Endothelial cell (in vitro differentiated cells): ENCODE measurements around the gene ITGB1. TPM values are rescaled to one million over a fixed set of nuclear protein-coding genes. Genes with fewer than 3 reads are reported as not detected.

Experiments used
- DNase-seq: peaks from one replicate; pipeline ENCODE4 v3.0.0; 2021; ENCODE audit warnings: low spot score
- H3K27ac Mint-ChIP-seq: one replicate; pipeline ENCODE4 v1.8.0; 2021; ENCODE audit warnings: mixed read lengths, inconsistent platforms; ENCODE audit not compliant: unreplicated experiment
- H3K27me3 Mint-ChIP-seq: one replicate; pipeline ENCODE4 v1.8.0; 2021; ENCODE audit warnings: mild to moderate bottlenecking, moderate library complexity, mixed read lengths, inconsistent platforms; ENCODE audit not compliant: unreplicated experiment
- H3K36me3 Mint-ChIP-seq: one replicate; pipeline ENCODE4 v1.8.0; 2021; ENCODE audit warnings: mild to moderate bottlenecking, low read depth, mixed read lengths, inconsistent platforms; ENCODE audit not compliant: unreplicated experiment
- H3K4me1 Mint-ChIP-seq: one replicate; pipeline ENCODE4 v1.8.0; 2021; ENCODE audit warnings: mild to moderate bottlenecking, mixed read lengths, inconsistent platforms; ENCODE audit not compliant: unreplicated experiment
- H3K4me3 Mint-ChIP-seq: one replicate; pipeline ENCODE4 v1.8.0; 2021; ENCODE audit warnings: mild to moderate bottlenecking, mixed read lengths, inconsistent platforms; ENCODE audit not compliant: unreplicated experiment
- H3K9me3 Mint-ChIP-seq: one replicate; pipeline ENCODE4 v1.8.0; 2021; ENCODE audit warnings: mixed read lengths, inconsistent platforms; ENCODE audit not compliant: unreplicated experiment
- total RNA-seq: library from RNA; stranded (reverse); fragmentation: NEBNext Ultra II Directional; extraction: Animal tissue kit (Norgen Biotek cat#: 25700); gene quantifications from one replicate; pipeline ENCODE4 v1.2.1, GENCODE V29; 2021; ENCODE audit not compliant: unreplicated experiment
- TF ChIP-seq, protein P1 (sequence below): fragments of 200-600 bp; sonication (generic); IDR thresholded peaks from one replicate; pipeline ENCODE4 v1.5.0; 2021; ENCODE audit warnings: antibody characterized with exemption; ENCODE audit not compliant: unreplicated experiment

ITGB1 gene
- total RNA-seq, 1 donor from 2014 or later: 504 TPM

DNA sequence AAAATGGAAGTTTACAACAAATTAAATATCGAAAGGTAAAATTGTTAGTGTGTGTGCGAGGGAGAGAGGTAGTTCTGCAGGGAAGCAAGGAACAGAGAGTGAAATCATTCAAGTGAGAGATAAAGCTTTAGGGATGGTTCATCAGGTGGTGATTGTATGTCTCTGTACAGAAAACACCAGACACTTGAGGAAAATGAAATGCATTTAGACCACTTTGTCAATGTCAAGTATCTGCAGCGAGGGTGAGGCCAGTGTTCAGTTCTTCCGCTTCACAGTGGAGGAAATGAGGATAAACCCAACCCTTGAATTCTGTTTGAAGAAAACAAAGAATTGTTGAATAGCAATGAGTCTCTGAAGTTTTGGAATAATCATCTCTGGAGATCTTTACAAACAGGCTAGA is 14.4 kb upstream of the ITGB1 start:
- H3K4me3 Mint-ChIP-seq: no peak overlapping the region
- TF ChIP-seq, protein P1, sequence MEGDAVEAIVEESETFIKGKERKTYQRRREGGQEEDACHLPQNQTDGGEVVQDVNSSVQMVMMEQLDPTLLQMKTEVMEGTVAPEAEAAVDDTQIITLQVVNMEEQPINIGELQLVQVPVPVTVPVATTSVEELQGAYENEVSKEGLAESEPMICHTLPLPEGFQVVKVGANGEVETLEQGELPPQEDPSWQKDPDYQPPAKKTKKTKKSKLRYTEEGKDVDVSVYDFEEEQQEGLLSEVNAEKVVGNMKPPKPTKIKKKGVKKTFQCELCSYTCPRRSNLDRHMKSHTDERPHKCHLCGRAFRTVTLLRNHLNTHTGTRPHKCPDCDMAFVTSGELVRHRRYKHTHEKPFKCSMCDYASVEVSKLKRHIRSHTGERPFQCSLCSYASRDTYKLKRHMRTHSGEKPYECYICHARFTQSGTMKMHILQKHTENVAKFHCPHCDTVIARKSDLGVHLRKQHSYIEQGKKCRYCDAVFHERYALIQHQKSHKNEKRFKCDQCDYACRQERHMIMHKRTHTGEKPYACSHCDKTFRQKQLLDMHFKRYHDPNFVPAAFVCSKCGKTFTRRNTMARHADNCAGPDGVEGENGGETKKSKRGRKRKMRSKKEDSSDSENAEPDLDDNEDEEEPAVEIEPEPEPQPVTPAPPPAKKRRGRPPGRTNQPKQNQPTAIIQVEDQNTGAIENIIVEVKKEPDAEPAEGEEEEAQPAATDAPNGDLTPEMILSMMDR: no peak
- no peaks in the 10 kb centered on the region for H3K9me3 Mint-ChIP-seq
- H3K27me3 Mint-ChIP-seq: peaks cover 1% of the 10 kb centered on the region
- no peak overlapping the region for H3K27ac Mint-ChIP-seq
- no peak for DNase-seq
- H3K36me3 Mint-ChIP-seq: peaks cover 3% of the 10 kb centered on the region
- peaks cover 7% of the 10 kb centered on the region for H3K4me1 Mint-ChIP-seq

DNA sequence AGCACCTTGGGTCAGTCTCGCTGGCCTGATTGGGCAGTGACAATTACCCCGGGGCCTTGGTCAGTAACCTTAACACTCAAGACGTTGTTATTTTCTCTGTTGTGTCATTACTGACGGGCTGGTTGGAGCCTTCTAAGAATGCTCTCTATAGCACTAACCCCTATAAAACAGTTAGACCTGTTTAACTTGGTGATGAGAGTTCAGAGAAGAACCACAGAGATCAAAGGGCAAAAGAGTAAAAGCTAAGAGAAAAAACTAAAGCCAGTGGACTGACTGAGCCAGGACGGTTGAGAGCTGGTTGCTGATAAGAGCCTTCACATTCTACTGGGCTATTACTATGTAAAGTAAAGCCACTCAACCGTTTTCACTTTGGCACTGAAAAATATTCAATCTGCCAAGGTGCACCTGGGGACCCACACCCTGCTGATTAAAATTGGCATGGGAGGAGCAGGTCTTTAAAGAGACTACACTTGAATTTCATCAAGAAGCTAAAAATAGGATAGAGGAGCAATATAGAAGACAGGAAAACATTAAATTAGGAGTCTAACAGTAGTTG is 13.6 kb upstream of the ITGB1 start:
- Mint-ChIP-seq H3K27ac (no peak overlapping the region), H3K9me3 (no peaks in the 10 kb centered on the region), H3K4me3 (no peak overlapping the region), H3K27me3 (peaks cover 1% of the 10 kb centered on the region), H3K4me1 (peaks cover 7% of the 10 kb centered on the region), H3K36me3 (peaks cover 3% of the 10 kb centered on the region)
- TF ChIP-seq, protein P1: no peak
- no peak for DNase-seq

DNA sequence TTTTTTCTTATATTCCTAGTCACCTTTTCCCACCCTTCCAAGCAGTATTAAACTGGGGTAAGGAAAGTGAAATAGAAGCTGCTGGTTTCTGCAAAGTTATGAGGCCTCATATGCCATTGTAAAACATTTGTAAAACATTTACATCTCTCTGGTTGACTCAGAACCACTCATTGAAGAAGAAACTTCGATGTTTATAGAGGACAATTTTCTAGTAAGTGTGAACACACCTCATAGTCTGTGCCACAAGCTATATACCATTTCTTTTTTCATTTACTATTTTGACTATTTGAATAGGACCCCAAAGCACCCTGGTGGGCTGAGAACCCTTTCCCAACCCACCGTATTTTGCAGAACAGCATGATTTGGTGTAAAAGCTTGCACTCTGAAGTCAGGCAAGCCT is 12.9 kb upstream of the ITGB1 start:
- Mint-ChIP-seq H3K4me1 (peaks cover 7% of the 10 kb centered on the region), H3K4me3 (no peak overlapping the region), H3K27ac (no peak overlapping the region), H3K9me3 (no peaks in the 10 kb centered on the region), H3K36me3 (peaks cover 3% of the 10 kb centered on the region), H3K27me3 (peaks cover 1% of the 10 kb centered on the region)
- TF ChIP-seq, protein P1: no peak
- no peak for DNase-seq

DNA sequence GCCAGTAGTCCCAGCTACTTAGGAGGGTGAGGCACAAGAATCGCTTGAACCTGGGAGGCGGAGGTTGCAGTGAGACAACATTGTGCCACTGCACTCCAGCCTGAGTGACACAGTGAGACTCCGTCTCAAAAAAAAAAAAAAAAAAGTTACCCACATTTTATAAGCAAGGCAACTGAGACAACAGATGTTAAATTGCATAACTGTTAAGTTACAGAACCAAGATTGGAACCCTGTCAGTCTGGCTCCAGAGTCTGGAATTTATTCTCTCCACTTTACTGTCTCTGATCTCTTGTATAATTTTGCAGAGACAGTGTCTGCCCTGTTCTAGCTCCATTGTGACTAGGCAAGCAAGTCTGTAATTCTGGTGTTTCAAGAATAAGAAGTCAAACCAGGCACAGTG is 6.2 kb upstream of the ITGB1 start:
- H3K4me1 Mint-ChIP-seq: peaks cover 27% of the 10 kb centered on the region
- no peaks in the 10 kb centered on the region for H3K9me3 Mint-ChIP-seq
- no peak overlapping the region for H3K27ac Mint-ChIP-seq
- no peaks in the 10 kb centered on the region for H3K36me3 Mint-ChIP-seq
- H3K4me3 Mint-ChIP-seq: no peak overlapping the region
- TF ChIP-seq, protein P1: no peak
- DNase-seq: no peak
- peaks cover 3% of the 10 kb centered on the region for H3K27me3 Mint-ChIP-seq

DNA sequence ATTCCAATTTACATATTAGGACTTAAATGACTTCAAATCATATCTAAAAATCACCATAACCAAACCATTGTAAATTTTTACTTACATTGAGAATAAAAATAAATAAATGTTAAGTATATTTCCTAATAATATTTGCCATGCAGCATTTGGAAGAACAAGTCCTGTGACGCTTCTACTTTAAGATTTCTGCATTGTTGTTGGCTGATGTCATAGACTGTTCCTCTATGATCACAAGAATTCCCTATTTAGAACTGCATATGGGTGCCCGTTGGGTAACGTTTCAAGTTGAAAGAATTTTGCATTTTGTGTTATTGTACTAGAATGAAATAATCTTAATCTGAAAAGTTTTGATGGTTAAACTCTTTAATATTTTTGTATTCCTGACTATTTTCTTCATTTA is 5.1 kb upstream of the ITGB1 start:
- Mint-ChIP-seq H3K4me1 (peaks cover 35% of the 10 kb centered on the region), H3K9me3 (no peaks in the 10 kb centered on the region), H3K4me3 (no peak overlapping the region), H3K27me3 (peaks cover 9% of the 10 kb centered on the region), H3K27ac (no peak overlapping the region), H3K36me3 (peaks cover 5% of the 10 kb centered on the region)
- DNase-seq: no peak
- TF ChIP-seq, protein P1: no peak
